Stimulated activated CD8-positive, alpha-beta memory T cell treated with anti-CD3 and anti-CD28 coated beads, Interleukin-4, amount 100 ng/mL, for 48 hours (primary cell): ENCODE results near the gene YEATS2.

ENCODE experiments used
- DNase-seq: peaks from one replicate; pipeline ENCODE4 v3.0.0-alpha.2; 2020

YEATS2 gene

DNA sequence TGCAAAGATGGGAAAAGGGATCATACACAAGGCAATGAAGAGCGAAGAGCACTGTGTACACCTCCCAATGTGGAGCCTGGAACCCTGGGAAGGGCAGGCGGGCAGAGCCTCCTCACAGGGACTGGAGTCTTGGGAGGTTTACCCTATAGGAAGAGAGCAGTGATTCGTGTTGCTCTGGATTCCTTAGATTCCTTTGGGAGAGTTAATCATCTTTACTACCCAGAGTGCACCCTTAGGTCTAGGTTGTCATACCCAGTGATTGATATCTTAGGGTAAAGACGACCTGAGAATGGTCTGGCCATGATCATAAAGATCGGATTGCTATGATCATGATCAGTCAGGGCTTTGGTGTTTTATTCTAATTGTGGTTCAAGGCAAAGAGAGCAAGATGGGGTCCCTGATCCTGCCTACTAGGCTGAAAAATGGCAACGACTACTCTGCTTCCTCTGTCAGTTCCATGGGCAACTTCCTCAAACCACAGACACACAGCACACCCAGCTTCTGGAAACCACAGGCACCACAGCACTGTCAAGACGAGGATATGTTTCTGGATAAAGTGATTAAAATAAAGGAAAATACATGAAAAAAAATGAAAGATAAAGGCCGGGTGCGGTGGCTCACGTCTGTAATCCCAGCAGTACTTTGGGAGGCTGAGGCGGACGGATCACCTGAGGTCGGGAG is 148.2 kb downstream of the YEATS2 start:
- no peak for DNase-seq

DNA sequence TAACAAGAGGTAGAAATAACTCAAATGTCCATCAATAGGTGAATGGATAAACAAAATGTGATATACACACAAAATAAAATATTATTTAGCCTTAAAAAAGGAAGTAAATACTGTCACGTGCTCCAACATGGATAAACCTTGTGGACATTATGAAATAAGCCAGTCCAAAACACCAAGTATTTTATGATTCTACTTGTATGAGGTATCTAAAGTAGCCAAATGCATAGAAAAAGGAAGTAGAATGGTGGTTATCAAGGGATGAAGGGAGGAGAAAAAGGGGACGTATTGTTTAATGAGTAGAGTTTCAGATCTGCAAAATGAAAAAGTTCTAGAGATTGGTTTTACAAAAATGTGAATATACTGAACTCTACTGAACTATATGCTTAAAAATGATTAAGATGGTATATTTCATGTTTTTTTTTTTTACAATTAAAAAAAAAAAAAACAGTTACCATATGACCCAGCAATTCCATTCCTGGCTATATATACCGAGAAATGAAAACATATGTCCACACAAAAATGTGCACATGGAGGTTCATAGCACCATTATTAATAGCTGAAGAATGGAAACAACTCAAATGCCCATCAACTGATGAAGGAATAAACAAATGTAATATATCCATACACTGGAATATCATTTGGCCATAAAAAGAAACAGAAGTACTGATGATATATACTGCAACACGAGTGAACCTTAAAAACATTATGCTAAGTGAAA is 156.9 kb downstream of the YEATS2 start:
- no peak for DNase-seq

GRCh38 chr3:183857863-183858262 is 160.3 kb downstream of the YEATS2 start:
- DNase-seq, result no peak
